HG03103 (cell line): ENCODE measurements around the gene GJC2.
"Not testable (repeated sequence)": the region's sequence is repeated elsewhere in the genome, so short reads cannot be mapped to it uniquely, and the experiment has no call there.

ENCODE experiments used
- ATAC-seq: cut with Tn5 transposase; IDR thresholded peaks from one replicate; pipeline ENCODE4 v1.9.1; 2021; ENCODE audit warnings: low read depth; ENCODE audit not compliant: unreplicated experiment

Gene GJC2

DNA sequence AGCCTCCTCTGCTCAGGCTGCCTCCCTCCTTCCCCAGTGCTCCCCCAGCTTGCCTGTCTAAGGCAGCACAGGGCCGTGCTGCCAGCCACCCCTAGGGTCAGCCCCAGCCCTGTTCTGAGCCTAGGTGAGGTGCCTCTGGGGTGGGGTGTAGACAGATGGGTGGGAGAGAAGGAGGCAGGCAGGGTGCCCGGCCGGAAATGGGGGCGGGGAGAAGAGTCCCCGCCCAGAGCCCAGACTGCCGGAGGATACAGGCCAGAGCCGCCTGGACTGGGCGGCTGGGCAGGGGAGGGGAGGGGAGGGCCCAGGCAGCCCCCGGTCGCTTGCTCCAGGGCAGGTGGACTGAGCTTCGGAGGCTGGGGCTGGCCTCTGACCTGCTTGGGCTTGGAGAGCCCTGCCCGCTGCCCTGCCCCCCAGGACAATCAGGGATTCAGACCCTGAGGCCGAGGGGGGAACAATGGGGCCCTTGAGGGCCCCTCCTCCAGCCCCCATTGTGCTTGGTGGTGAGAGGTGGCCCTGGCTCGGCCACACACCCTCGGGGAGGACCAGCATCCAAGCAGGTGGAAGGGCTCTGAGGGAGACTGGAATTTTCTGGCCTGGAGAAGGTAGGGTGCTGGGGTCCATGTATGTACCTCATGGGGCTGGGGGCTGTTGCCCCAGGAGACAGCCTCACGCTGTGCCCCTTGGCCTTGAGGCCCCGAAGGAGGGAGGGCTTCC, at the start of gene GJC2:
GJC2 (plus strand) TSS at position 525 of the 714 bp plus-strand sequence. CDS start 7,829 bp downstream, outside the sequence.
- no peak for ATAC-seq

DNA sequence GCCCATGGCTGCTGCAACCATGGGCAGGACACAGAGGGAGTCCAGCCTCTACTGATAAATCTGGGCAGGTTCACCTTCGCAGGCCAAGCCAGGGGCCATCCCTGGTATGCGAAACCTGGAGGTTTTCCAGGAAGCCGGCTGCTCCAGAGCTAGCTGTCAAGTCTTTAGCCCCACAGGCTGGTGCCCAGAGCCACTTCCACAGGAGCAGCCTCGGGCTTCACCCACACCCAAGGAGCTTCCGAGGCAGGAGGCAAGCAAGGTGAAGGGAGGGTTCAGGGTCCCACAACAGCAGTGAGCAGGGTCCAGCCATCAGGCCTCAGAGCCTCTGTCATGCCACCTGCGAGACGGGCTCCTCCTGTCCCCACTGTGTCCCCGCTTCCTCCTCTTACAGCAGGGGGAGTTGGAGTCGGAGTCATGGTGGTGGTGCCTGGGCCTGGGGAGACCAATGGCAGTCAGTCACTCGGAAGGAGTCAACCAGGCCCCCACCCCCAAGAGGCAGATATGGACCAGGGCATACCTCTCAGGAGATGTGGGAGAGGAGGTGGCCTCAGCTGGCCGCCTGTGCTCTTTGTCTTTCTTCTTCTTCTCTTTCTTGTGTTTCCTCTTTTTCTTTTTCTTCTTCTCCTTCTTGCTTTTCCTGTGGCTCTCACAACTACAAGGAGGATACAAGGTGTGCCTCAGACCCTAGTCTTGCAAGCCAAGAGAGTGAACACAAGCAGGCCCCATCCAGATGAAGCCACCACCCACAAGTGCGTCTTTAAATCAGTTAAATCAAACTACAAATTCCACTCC, 48.7 kb upstream of the GJC2 start:
- no peak for ATAC-seq

DNA sequence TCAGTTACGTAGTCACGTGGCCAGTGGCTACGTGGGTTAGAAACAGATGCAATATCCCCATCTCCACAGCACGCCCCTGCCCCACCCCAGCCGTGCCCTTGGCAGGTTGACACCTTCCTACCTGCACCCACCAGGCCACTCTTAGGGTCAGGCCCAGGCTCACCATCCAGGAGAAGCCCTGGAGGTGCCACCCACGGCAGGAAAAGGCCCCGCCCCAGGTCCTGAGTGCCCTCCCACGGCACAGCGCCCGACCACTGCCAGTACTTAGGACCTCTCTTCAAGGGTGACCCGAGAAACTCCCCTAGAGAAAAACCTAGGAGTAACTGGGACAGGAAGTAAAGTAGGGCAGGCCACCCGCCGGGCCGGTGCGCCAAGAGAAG, 48.1 kb upstream of the GJC2 start:
- ATAC-seq: no peak

DNA sequence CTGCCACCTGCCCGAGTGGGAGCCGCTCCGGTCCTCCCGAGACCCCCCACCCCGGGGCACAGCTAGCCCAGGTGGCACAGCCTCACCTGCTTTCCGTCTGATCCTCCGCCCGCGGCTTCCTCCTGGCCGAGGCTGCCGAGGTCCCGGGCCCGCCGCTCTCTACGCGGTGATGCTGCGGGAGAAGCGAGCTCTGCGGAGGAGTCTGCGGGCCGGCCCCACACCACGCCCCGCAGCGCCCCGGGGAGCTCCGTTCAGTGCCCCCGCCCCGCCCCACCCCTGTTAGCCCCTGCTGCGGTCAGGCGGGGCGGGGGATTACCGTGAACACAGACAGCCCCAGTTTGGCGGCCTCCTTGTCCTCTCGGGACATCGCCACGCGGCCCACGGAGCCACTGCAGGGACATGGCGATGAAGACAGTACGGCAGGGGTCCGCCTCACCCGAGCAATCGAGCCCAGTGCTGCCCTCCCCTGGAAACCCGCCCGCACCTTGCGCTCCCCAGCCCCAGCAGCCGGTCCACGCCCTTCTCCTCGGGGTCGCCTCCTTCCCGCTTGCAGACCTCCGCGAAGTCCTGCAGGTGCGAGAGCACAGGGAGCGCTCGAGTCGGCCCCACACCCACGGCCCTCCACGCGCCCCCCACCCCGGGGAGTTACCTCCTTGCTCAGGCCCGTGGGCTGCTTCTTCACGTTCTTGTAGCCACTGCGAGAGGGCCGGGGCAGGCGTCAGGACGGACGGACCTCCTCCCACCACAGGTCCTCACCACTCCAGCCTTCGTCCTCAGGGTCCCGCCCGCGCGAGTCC, 47.5 kb upstream of the GJC2 start:
- peak; percentile 18 for ATAC-seq

DNA sequence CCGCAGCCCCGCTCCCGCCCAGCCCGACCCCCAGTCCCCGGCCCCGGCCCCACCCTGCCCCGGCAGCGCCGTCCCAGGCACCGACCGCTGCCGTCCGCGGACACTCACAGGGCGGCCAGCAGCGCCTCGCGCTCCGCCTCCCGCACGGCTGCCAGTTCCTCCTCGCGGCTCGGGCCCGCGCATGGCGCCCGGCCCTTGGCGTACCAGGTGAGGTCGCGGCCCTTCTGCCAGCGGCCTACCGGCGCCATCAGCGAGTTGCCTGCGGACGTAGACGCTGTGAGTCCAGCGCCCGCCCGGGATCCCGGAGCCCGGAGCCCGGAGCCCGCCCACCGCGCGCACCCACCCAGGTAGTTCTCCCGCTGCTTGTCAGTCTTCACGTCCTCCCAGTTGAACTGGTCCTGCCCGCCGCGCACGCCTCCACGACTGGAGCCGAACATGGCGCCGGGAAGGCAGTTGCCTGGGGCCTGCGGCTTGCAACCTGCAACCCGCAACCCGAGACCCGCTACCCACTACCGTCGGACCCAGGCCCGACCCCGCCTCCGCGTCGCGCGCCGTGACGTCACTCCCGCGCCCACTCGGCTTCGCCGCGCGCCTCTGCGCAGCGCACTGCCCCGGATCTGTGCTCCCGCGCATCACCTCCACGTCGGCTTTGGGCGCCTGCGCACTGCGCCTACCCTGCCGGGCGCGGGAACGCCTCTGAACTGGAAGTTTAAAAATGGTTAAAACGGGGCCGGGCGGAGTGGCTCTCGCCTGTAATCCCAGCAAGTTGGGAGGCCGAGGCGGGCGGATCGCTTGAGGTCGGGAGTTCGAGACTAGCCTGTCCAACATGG, 46.7 kb upstream of the GJC2 start, which contains the start of gene C1orf35:
C1orf35 (minus strand) TSS at position 535 of the 830 bp plus-strand sequence; CDS start at position 437, 98 bp downstream.
- peak; percentile 63 for ATAC-seq

DNA sequence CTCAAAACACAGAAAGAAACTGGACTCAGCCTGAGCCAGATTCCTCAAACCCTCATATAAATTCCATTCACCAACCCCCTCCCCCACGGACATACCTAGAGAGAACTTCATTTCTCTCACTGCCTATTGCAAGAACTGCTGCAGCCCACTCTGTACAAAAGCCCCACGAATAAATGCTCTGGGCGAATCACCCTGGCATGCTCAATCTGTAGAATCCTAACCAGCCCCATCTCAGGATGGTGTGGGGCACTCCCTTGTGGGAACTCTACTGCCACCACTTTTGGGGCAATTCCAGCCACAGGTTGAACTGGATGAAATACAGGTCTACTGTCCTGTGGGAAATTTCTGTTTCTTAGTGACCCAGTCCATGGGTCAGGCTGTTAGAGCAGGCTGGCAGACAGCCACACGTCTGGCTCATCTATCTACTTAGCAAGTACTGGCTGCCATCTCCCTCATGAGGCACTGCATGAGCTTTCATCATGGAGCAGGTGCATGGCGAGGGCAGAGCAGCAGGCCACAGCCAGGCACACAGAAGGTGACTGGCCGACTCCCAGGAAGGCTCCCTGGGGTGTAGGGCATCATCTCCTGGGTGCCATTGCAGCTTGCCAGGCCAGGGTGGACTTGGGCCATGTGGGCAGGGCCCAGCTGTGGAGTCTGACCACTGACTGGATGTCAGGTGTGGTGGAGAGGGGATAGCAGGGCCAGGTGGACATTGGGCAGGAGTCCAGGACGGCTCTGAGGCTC, 45.0 kb upstream of the GJC2 start:
- no peak for ATAC-seq

DNA sequence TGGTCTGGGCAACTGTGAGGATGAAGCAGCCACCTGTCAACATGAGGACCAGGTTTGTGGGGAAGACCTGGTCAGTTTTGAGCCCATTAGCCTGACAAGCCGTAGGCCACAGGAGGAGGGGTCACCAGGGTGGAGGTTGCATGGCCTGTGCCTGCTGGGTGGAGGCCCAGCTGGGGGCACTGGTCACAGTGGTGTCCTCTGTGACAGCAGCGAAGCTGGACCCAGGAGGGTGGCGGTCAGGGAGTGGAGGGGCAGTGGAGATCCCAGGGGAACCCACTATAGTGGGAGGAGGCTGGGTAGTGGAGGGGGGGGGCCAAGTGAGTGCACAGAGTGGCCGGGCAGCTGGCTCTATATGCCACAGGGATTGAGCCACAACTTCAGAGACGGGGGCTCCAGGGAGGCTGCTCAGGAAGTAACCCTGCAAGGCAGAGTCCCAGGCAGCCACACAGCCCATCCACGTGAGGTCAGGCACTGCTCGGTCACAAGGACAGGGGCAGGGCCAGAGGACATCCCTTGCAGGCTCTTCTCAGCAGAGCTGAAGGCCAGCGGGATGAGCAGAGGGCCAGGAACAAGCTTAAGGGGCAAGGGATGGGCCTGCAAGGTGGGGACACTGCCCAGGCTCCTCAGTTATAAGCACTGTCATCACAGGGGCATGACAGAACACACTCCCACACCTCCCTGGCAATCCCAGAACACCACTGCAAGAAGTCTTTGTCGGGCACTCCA, 44.3 kb upstream of the GJC2 start:
- ATAC-seq: no peak

DNA sequence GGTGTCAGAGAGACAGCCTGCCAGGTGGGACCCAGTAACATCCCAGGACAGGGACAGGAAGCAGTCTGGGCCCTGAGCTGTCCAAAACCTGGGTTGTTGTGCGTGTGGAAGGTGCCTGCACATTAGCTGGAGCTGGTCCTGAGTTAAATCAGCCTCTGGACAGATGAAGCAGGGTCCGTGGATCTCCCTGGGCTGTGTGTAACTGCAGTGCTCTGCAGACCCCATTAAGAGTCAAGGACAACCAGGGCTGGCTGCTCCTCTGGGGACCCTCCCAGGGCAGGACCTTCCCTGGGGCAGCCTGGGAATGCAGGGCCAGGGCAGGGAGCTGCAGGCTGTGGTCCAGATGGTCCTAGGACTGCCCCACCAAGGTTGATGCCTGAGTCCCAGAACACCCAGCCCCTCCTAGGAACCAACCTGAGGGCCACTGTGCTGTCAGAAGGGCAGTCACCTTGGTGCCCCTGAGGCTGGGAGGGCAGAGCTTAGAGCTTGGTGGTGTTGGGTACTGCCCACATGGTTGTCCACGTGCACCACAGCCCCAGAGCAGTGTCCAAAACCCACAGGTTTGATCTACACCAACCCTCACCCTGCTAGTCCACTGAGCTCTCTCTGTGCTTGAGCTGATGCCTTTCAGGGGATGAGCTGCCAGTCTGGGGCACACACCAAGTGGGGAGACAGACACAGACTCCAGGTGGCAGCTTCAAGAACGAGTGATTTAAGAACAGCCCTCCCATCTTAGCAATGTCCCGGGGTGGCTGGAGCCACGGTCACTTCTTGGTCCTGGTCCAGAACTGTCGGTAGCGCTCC, 43.5 kb upstream of the GJC2 start:
- no peak for ATAC-seq

DNA sequence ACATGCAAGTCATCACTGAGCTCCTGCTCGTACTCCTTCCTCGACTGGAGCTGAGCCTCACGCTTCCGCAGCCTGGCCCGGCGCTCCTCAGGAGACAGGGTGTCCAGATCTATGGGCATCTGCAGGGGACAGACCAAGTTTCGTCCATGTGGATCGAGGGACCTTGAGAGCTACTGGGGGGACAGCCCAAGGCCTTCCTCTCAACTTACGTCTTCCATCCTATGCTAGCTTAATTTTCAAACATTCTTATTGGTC, 43.0 kb upstream of the GJC2 start:
- no peak for ATAC-seq

DNA sequence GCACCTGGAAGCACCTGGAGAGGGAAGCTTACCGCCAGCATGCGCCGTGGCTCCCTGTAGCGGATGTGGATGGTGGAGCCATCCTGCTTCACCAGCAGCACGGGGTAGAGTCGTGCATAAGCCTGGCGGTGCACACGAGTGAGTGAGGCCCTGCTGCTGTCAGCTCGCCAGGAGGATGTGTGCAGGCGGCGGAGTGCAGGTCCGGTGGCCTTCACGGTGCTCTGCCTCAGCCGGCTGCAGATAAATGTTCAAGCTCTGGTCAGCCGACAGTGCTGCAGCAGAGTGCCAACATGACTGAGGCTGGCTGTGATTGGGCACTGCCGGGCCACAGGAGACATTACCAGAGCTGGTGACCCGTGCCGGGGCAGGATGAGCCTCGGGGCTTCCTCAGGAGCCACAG, 42.1 kb upstream of the GJC2 start:
- ATAC-seq: no peak

DNA sequence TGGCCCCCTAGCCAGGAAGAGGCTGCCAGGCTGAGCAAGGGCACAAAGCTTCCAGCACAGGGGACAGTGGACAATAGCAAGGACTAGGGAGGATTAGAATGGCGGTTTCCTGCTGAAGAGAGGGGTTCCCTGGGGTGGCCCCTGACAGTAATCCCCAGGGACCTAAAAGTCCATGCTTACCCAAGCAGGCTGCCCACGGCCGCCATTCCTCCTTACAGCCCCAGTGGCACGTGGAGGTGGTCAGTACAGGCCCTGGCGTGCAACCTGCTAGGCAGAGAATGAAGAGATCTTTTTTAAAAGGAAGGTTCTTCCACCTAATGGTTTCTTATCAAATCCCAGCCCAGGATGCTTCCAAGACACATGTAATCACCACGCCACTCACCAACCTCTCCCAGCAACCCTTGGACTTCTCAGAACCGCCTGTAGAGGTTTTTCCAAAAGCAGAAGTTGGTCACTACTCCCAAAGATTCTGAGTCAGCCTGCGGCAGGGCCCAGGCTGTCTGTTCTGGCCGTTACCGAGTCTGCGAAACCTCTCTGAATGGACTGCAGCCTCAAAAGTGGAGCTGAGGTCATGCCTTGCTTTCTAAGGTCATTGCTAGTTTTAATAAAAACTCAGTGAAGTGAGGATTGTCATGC, 41.6 kb upstream of the GJC2 start:
- ATAC-seq: no peak

DNA sequence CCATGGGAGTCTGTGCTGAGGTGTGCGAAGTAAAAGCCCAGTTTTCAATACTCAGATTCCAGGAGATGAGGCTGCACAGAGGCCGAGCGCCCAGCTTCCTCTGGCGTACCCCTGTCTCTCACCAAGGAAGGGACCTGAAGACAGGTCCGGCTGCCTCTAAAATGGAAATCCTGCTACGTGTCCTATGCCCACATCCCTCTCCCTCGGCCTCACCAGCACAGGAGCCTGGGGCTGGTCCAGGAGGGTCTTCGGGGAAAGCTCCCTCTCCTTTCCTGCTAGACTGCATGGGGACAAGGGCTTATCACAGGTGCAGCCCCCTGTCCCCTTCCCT, 41.0 kb upstream of the GJC2 start:
- ATAC-seq: no peak

DNA sequence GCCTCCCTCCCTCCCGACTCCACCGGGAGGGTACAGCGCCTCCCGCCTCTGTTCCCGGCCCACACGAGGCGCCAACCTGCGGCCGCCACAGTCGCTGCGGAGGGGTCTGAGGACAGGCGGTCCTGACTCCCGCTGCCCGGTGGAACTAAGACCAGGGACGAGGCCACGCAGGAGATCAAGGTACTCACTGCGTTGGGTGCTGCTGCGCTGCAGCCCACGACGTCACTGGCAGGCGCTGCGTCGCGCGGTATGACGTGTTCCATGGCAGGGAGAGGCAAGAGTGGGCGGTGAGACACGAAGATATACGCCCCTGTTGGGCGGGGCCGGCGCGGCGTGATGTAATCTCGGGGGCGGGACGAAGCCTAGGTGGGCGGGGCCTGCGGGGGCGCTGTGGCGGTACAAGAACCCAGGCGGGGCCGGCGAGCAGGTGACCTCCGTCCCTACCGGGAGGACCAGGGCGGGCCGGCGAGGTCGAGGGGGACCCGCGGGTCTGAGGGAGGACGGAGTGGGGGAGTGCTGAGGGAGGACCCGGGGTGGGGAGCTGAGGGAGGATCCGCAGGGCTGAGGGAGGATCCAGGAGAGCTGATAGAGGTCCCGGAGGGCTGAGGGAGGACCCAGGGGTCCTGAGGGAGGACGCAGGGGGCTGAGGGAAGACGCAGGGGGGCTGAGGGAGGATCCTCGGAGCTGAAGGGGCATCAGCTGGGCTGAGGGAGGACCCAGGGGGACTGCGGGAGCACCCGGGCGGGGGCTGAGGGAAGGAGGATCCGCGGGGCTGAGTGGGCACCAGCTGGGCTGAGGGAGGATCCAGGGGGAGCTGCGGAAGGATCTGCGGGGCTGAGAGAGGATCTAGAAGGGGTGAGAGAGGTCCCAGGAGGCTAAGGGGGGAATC, 40.4 kb upstream of the GJC2 start, which contains the start of gene MRPL55:
MRPL55 (minus strand) TSS at position 227 of the 889 bp plus-strand sequence. CDS start 1,039 bp downstream, outside the sequence.
- peak; percentile 80 for ATAC-seq

DNA sequence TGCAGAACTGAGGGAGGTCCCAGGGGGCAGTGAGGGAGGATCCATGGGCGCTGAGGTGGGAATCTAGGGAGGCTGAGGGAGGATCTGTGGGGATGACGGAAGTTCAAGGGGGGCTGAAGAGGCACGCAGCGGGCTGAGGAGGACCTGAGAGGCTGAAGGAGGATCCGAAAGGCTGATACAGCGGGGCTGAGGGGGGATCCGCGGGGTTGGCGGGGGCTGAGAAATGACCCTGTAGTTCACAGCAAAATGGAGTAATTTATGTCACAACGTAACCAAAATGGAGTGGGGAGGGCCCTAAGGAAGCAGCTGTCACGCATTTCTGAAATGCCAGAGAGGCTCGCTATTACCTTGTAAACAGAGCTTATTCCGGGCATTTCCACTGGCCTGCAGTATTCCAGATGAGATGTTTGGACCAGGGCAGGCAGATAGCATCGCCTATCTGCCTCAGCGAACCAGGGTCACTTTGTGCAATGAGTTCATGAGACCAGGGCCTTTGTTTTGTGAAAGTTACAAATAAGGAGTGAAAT, 39.7 kb upstream of the GJC2 start:
- ATAC-seq: peak; percentile 16

DNA sequence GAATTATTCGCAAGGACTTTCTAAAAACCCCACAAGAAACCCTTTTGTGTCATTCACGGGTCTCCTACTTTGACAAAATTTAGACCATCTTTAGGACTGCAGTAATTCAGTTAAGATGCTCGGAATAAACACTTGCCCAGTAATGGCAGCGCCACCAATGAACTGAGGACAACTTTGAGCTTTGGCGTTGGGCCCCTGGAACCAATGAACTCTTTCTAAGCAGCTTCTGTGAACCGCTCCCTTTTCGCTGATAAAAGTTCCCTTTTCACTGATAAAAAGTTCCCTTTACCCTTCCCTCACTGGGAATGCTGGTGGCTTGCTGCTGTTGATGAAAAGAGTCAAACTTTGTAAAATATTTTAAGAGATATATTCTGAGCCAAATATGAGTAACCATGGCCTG, 39.2 kb upstream of the GJC2 start:
- no peak for ATAC-seq

DNA sequence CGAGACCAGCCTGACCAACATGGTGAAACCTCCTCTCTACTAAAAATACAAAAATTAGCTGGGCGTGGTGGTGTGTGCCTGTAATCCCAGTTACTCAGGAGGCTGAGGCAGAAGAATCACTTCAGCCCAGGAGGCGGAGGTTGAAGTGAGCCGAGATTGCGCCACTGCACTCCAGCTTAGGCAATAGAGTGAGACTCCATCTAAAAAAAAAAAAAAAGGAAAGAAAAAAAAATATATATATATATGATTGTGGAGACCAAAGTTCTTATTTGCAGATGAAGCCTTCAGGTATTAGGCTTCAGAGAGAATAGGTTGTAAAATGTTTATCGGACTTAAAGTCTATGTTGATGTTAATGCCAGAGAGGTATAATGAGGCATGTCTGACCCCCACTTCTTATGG, 38.4 kb upstream of the GJC2 start:
- not testable (repeated sequence) for ATAC-seq

DNA sequence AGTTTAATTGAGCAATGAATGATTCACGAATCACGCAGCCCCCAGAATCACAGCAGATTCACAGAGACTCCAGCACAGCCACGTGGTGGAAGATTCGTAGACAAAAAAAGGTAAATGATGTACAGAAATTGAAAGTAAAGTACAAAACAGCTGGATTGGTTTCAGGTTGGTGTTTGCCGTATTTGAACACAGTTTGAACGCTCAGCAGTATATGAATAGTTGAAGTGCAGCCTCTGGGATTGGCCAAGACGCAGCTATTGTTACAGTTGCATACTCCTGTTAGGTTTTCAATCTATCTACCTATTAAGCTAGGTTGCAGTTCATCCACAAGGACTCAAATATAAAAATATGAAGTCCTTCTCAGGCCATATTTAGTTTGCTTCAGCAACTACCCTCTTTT, 37.6 kb upstream of the GJC2 start:
- no peak for ATAC-seq
